ENCODE measurements around the gene CSNK2B.

Gene CSNK2B

GRCh38 chr6:31686483-31686882 is 20.6 kb downstream of the CSNK2B start:
- FAIRE-seq, result no peak
- no peak for DNase-seq (ENCODE audit: insufficient read length)
- no peak for TF ChIP-seq POLR2AphosphoS5 (IDR thresholded peaks at IDR 0.05; ENCODE audit: low read depth, low read length)

GRCh38 chr6:31687321-31687720 is 21.4 kb downstream of the CSNK2B start:
- FAIRE-seq (no peak), DNase-seq (ENCODE audit: insufficient read length) (no peak)
- TF ChIP-seq POLR2AphosphoS5 (IDR thresholded peaks at IDR 0.05; ENCODE audit: low read depth, low read length), result no peak
- TF ChIP-seq TAF1 (IDR thresholded peaks at IDR 0.05; ENCODE audit: borderline replicate concordance, low read depth, low read length), result no peak
- no peak for TF ChIP-seq POLR2A (IDR thresholded peaks at IDR 0.05; ENCODE audit: low read depth, low read length)

GRCh38 chr6:31687860-31688693 is 22.2 kb downstream of the CSNK2B start:
- DNase-seq (ENCODE audit: insufficient read length) (no peak), FAIRE-seq (no peak)
- no peak for TF ChIP-seq TAF1 (IDR thresholded peaks at IDR 0.05; ENCODE audit: borderline replicate concordance, low read depth, low read length)
- no peak for TF ChIP-seq POLR2AphosphoS5 (IDR thresholded peaks at IDR 0.05; ENCODE audit: low read depth, low read length)
- no peak for TF ChIP-seq POLR2A (IDR thresholded peaks at IDR 0.05; ENCODE audit: low read depth, low read length)

- FAIRE-seq, result no peak
- DNase-seq (ENCODE audit: insufficient read length), result no peak
- no peak for TF ChIP-seq POLR2AphosphoS5 (IDR thresholded peaks at IDR 0.05; ENCODE audit: low read depth, low read length)
- TF ChIP-seq TAF1 (IDR thresholded peaks at IDR 0.05; ENCODE audit: borderline replicate concordance, low read depth, low read length), result no peak
- TF ChIP-seq POLR2A (IDR thresholded peaks at IDR 0.05; ENCODE audit: low read depth, low read length), result no peak
Observed at GRCh38 chr6:31689249-31690110, 23.6 kb downstream of the CSNK2B start.

- no peak for TF ChIP-seq POLR2A (IDR thresholded peaks at IDR 0.05; ENCODE audit: low read depth, low read length)
- no peak for TF ChIP-seq POLR2AphosphoS5 (IDR thresholded peaks at IDR 0.05; ENCODE audit: low read depth, low read length)
- no peak for TF ChIP-seq TAF1 (IDR thresholded peaks at IDR 0.05; ENCODE audit: borderline replicate concordance, low read depth, low read length)
- no peak for DNase-seq (ENCODE audit: insufficient read length)
Observed at GRCh38 chr6:31690231-31691077, 24.6 kb downstream of the CSNK2B start.

GRCh38 chr6:31691078-31691463 is 25.2 kb downstream of the CSNK2B start:
- TF ChIP-seq POLR2A (IDR thresholded peaks at IDR 0.05; ENCODE audit: low read depth, low read length) (no peak), TAF1 (IDR thresholded peaks at IDR 0.05; ENCODE audit: borderline replicate concordance, low read depth, low read length) (no peak), POLR2AphosphoS5 (IDR thresholded peaks at IDR 0.05; ENCODE audit: low read depth, low read length) (no peak)
- DNase-seq (ENCODE audit: insufficient read length) (no peak), FAIRE-seq (no peak)

More at GRCh38 chr6:31690231-31691077, 24.6 kb downstream of the CSNK2B start:
- no peak for FAIRE-seq

- FAIRE-seq, result no peak
- DNase-seq (ENCODE audit: insufficient read length), result no peak
- TF ChIP-seq POLR2A (IDR thresholded peaks at IDR 0.05; ENCODE audit: low read depth, low read length), result no peak
- no peak for TF ChIP-seq POLR2AphosphoS5 (IDR thresholded peaks at IDR 0.05; ENCODE audit: low read depth, low read length)
- no peak for TF ChIP-seq TAF1 (IDR thresholded peaks at IDR 0.05; ENCODE audit: borderline replicate concordance, low read depth, low read length)
Observed at GRCh38 chr6:31691564-31692108, 25.8 kb downstream of the CSNK2B start.

- no peak for FAIRE-seq
- DNase-seq (ENCODE audit: insufficient read length), result no peak
Observed at GRCh38 chr6:31692353-31692752, 26.5 kb downstream of the CSNK2B start.

GRCh38 chr6:31692886-31693285 is 27.0 kb downstream of the CSNK2B start:
- no peak for DNase-seq (ENCODE audit: insufficient read length)
- no peak for FAIRE-seq
- no peak for TF ChIP-seq POLR2A (IDR thresholded peaks at IDR 0.05; ENCODE audit: low read depth, low read length)
- TF ChIP-seq POLR2AphosphoS5 (IDR thresholded peaks at IDR 0.05; ENCODE audit: low read depth, low read length), result no peak
- no peak for TF ChIP-seq TAF1 (IDR thresholded peaks at IDR 0.05; ENCODE audit: borderline replicate concordance, low read depth, low read length)

More at GRCh38 chr6:31692353-31692752, 26.5 kb downstream of the CSNK2B start:
- no peak for TF ChIP-seq POLR2AphosphoS5 (IDR thresholded peaks at IDR 0.05; ENCODE audit: low read depth, low read length)
- no peak for TF ChIP-seq TAF1 (IDR thresholded peaks at IDR 0.05; ENCODE audit: borderline replicate concordance, low read depth, low read length)
- TF ChIP-seq POLR2A (IDR thresholded peaks at IDR 0.05; ENCODE audit: low read depth, low read length), result no peak

GRCh38 chr6:31693535-31693934 is 27.7 kb downstream of the CSNK2B start:
- DNase-seq (ENCODE audit: insufficient read length) (no peak), FAIRE-seq (no peak)
- TF ChIP-seq POLR2AphosphoS5 (IDR thresholded peaks at IDR 0.05; ENCODE audit: low read depth, low read length), result no peak
- no peak for TF ChIP-seq TAF1 (IDR thresholded peaks at IDR 0.05; ENCODE audit: borderline replicate concordance, low read depth, low read length)
- no peak for TF ChIP-seq POLR2A (IDR thresholded peaks at IDR 0.05; ENCODE audit: low read depth, low read length)

- no peak for TF ChIP-seq POLR2AphosphoS5 (IDR thresholded peaks at IDR 0.05; ENCODE audit: low read depth, low read length)
- no peak for TF ChIP-seq POLR2A (IDR thresholded peaks at IDR 0.05; ENCODE audit: low read depth, low read length)
- TF ChIP-seq TAF1 (IDR thresholded peaks at IDR 0.05; ENCODE audit: borderline replicate concordance, low read depth, low read length), result no peak
- FAIRE-seq (peak; percentile 42), DNase-seq (ENCODE audit: insufficient read length) (no peak)
Observed at GRCh38 chr6:31697555-31697954, 31.7 kb downstream of the CSNK2B start.

All from GM12892 (cell line).